Body of pancreas (tissue), 4 donors: ENCODE measurements around the gene GANAB. TPM values are rescaled to one million over a fixed set of nuclear protein-coding genes. Genes with fewer than 3 reads are reported as not detected.

ENCODE experiments used
- ATAC-seq: fragments of 150-250 bp; one replicate; pipeline ENCODE4 v1.9.1; 2016
- DNase-seq, 4 donors: peaks; one replicate each; pipeline ENCODE4 v3.0.0-alpha.2; 2019
- H3K27ac ChIP-seq, 4 donors: fragments of 200-600 bp; sonication (generic); 1 replicate in 3 of 4; 2 replicates in 1 of 4; pipeline versions ENCODE4 v1.5.1 to v1.6.1; 2016 to 2019; ENCODE audit warnings: mild to moderate bottlenecking in 1 of 4, mixed read lengths in 1 of 4, moderate library complexity in 1 of 4
- H3K27me3 ChIP-seq, 2 donors: fragments of 200-600 bp; sonication (generic); one replicate each; pipeline ENCODE4 v1.6.0; 2016; ENCODE audit warnings: mild to moderate bottlenecking in 1 of 2
- H3K36me3 ChIP-seq, 2 donors: fragments of 200-600 bp; sonication (generic); replicated peaks in 1 of 2; 2 replicates each; pipeline ENCODE4 v1.5.1; 2016; ENCODE audit warnings: low read depth in 2 of 2; ENCODE audit not compliant: insufficient read depth in 1 of 2
- H3K4me1 ChIP-seq: fragments of 200-600 bp; sonication (generic); one replicate; pipeline ENCODE4 v1.6.0; 2016
- H3K4me3 ChIP-seq, 2 donors: fragments of 200-600 bp; sonication (generic); 1 replicate in 1 of 2; 2 replicates in 1 of 2; pipeline ENCODE4 v1.5.1; 2016 to 2019
- H3K9me3 ChIP-seq, 3 donors: fragments of 200-600 bp; sonication (generic); 1 replicate in 2 of 3; 2 replicates in 1 of 3; pipeline ENCODE4 v1.5.1; 2016
- CTCF ChIP-seq, 7 experiments: fragments of 450-650 bp in 4 of 7; fragments of 200-600 bp in 3 of 7; sonication (generic) in 3 of 7; IDR thresholded peaks; one replicate each; pipeline ENCODE4 v1.5.1; 2016 to 2019; ENCODE audit warnings: antibody characterized with exemption in 7 of 7
- POLR2A ChIP-seq, 3 donors: fragments of 450-650 bp; IDR thresholded peaks; one replicate each; pipeline ENCODE4 v1.6.1; 2016; ENCODE audit warnings: antibody characterized with exemption in 3 of 3, mild to moderate bottlenecking in 2 of 3
- WGBS, 2 donors: methylation state at CpG; one replicate each; pipeline ENCODE4 v1.1.5; 2017; 5-methylcytosine and 5-hydroxymethylcytosine counted together
- intact Hi-C: fragments of 100-400 bp; cut with DNase I; formaldehyde crosslinking; loops from one replicate; pipeline ENCODE4 v1.15.1; 2023
- total RNA-seq, 2 donors: library from RNA; depleted of rRNA; stranded (reverse); fragments of >200 nt; gene quantifications; one replicate each; pipeline ENCODE4 v1.1.0, GENCODE V29; 2016

Gene GANAB
- total RNA-seq, 2 donors from 2014 or later, result 62.3 to 64.9 TPM

DNA sequence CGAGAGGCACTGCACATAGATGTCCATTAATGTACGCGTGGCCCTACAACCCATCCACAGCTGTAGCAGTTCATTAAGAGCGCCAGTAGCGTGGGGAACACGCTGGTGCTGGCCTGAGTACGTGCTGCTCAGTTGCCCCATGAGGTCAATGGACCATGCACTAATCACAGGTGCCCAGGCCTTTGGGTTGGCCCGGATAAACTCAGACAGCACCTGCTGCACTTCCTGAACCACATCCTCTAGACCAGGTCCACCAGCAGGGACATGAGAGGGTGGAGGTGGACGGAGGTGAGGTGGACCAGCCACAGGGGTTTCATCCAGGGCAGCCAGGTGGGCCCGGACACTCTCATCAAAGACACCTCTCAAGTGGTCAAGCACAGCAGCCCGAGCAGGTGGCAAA lies 3.1 kb upstream of the GANAB start:
- Histone ChIP-seq H3K4me1 (peaks cover 46% of the 10 kb centered on the region), H3K36me3 (peaks cover 0 to 7% of the 10 kb centered on the region in 2 donors), H3K4me3 (no peak overlapping the region), H3K9me3 (no peaks in the 10 kb centered on the region), H3K27me3 (no peaks in the 10 kb centered on the region), H3K27ac (no peak overlapping the region)
- WGBS, 2 donors, result 87 to 88% methylated on average over 11 of the region's 11 CpGs
- DNase-seq (no peak), ATAC-seq (no peak)
- intact Hi-C loops, result no loop called here
- TF ChIP-seq POLR2A (IDR thresholded peaks at IDR 0.05), result no peak
- no peak for TF ChIP-seq CTCF (IDR thresholded peaks at IDR 0.05)

- Histone ChIP-seq H3K27me3 (no peaks in the 10 kb centered on the region), H3K27ac (no peak overlapping the region), H3K36me3 (peaks cover 0 to 7% of the 10 kb centered on the region in 2 donors), H3K4me3 (no peak overlapping the region), H3K4me1 (peaks cover 48% of the 10 kb centered on the region), H3K9me3 (no peaks in the 10 kb centered on the region)
- TF ChIP-seq CTCF (IDR thresholded peaks at IDR 0.05) (no peak), POLR2A (IDR thresholded peaks at IDR 0.05) (no peak)
- intact Hi-C loops, result no loop called here
- peak in 1 of 4 donors; percentile 11 for DNase-seq
- WGBS, 2 donors, result 90 to 100% methylated on average over 1 to 11 of the region's 11 CpGs
- no peak for ATAC-seq
These were observed 2.6 kb upstream of the GANAB start for GRCh38 chr11:62648967-62649364.

GRCh38 chr11:62648185-62648966 lies 2.0 kb upstream of the GANAB start:
- ATAC-seq, result no peak
- Histone ChIP-seq H3K36me3 (peaks cover 0 to 7% of the 10 kb centered on the region in 2 donors), H3K27ac (peak overlapping the region in 1 of 4 donors; percentile 92), H3K9me3 (no peaks in the 10 kb centered on the region), H3K4me1 (peaks cover 48% of the 10 kb centered on the region), H3K27me3 (no peaks in the 10 kb centered on the region), H3K4me3 (no peak overlapping the region)
- 91 to 94% methylated on average over 10 to 21 of the region's 24 CpGs for WGBS, 2 donors
- intact Hi-C loops, result no loop called here
- TF ChIP-seq CTCF (IDR thresholded peaks at IDR 0.05), result no peak
- no peak for TF ChIP-seq POLR2A (IDR thresholded peaks at IDR 0.05)
- DNase-seq, result no peak

DNA sequence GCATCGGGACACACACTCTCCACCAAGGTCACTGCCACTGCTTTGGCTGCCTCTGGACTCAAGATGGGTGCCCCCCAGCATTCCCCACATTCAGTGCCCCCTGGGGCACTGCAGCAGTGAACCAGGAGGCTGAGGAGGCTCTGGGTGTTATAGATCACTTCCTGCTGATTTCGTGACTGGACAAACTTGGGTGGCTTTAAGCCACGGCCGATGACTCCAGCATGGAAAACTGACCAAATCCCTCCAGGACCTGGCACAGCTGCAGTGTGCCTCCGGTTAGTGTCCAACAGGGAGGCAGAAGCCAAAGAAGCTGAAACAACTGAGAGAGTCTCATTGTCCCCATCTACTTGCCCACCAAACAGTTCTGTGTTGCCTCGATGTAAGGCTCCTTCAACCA lies 1.2 kb upstream of the GANAB start:
- Histone ChIP-seq H3K27ac (peak overlapping the region in 2 of 4 donors; percentile 79 to 92), H3K4me3 (no peak overlapping the region)
- intact Hi-C loops, result no loop called here

More for the DNA sequence above, 1.2 kb upstream of the GANAB start:
- Histone ChIP-seq H3K36me3 (peaks cover 0 to 7% of the 10 kb centered on the region in 2 donors), H3K9me3 (no peaks in the 10 kb centered on the region), H3K4me1 (peaks cover 48% of the 10 kb centered on the region), H3K27me3 (no peaks in the 10 kb centered on the region)
- ATAC-seq (no peak), DNase-seq (no peak)
- WGBS, 2 donors, result 53% methylated on average over 6 of the region's 6 CpGs; no CpG with 5 or more reads in 1 of the 2 donors
- TF ChIP-seq CTCF (IDR thresholded peaks at IDR 0.05) (no peak), POLR2A (IDR thresholded peaks at IDR 0.05) (no peak)
